GM23338 (cell line): ENCODE data around the gene CAMSAP1. TPM values are rescaled to one million over a fixed set of nuclear protein-coding genes. Genes with fewer than 3 reads are reported as not detected.

Experiments
- ATAC-seq: fragments of 200-7000 bp; cut with Tn5 transposase; 3 replicates; pipeline ENCODE4 v1.9.1; 2020
- DNase-seq: peaks from one replicate; pipeline ENCODE4 v3.0.0-alpha.2; 2015; ENCODE audit warnings: low spot score
- H2AFZ ChIP-seq: fragments of 200-600 bp; sonication (generic); 2 replicates; pipeline ENCODE4 v1.8.0; 2016; ENCODE audit warnings: antibody characterized with exemption, mild to moderate bottlenecking, moderate library complexity
- H3F3A ChIP-seq: fragments of 200-600 bp; sonication (generic); replicated peaks from 2 replicates; pipeline ENCODE4 v1.8.0; 2017; ENCODE audit warnings: antibody characterized with exemption, mixed run types, low read depth
- H3K27ac ChIP-seq: fragments of 200-600 bp; sonication (generic); 2 replicates; pipeline ENCODE4 v1.6.1; 2016; ENCODE audit warnings: low read depth
- H3K27me3 ChIP-seq: fragments of 200-600 bp; sonication (generic); 2 replicates; pipeline ENCODE4 v1.8.0; 2016; ENCODE audit warnings: mild to moderate bottlenecking, mixed run types, moderate library complexity; ENCODE audit not compliant: insufficient read depth
- H3K36me3 ChIP-seq: fragments of 200-600 bp; sonication (generic); 2 replicates; pipeline ENCODE4 v1.8.0; 2016; ENCODE audit warnings: mild to moderate bottlenecking; ENCODE audit not compliant: insufficient read depth
- H3K4me1 ChIP-seq: fragments of 200-600 bp; sonication (generic); 2 replicates; pipeline ENCODE4 v1.8.0; 2016; ENCODE audit warnings: mild to moderate bottlenecking, moderate library complexity; ENCODE audit not compliant: insufficient read depth
- H3K4me2 ChIP-seq: fragments of 200-600 bp; sonication (generic); 2 replicates; pipeline ENCODE4 v1.7.1; 2017; ENCODE audit warnings: mixed run types
- H3K4me3 ChIP-seq: fragments of 200-600 bp; sonication (generic); 2 replicates; pipeline ENCODE4 v1.6.1; 2016; ENCODE audit warnings: mixed run types
- H3K79me2 ChIP-seq: fragments of 200-600 bp; sonication (generic); replicated peaks from 2 replicates; pipeline ENCODE4 v1.8.0; 2017; ENCODE audit warnings: mild to moderate bottlenecking; ENCODE audit not compliant: insufficient read depth
- H3K9me2 ChIP-seq: fragments of 200-600 bp; sonication (generic); 2 replicates; pipeline ENCODE4 v1.8.0; 2017; ENCODE audit not compliant: insufficient read depth
- H4K20me1 ChIP-seq: fragments of 200-600 bp; sonication (generic); replicated peaks from 2 replicates; pipeline ENCODE4 v1.8.0; 2017; ENCODE audit warnings: mild to moderate bottlenecking; ENCODE audit not compliant: insufficient read depth
- H3K27ac Mint-ChIP-seq: 2 replicates; pipeline ENCODE4 v1.8.0; 2020; ENCODE audit warnings: inconsistent platforms, mild to moderate bottlenecking, moderate library complexity, mixed read lengths
- H3K27me3 Mint-ChIP-seq: 3 replicates; pipeline ENCODE4 v1.8.0; 2022; ENCODE audit warnings: low read depth, mild to moderate bottlenecking, moderate library complexity, mixed read lengths, inconsistent platforms; ENCODE audit not compliant: insufficient read depth, poor library complexity
- H3K36me3 Mint-ChIP-seq: 3 replicates; pipeline ENCODE4 v1.8.0; 2021; ENCODE audit warnings: low read depth, mild to moderate bottlenecking, inconsistent platforms, moderate library complexity, mixed read lengths
- H3K4me1 Mint-ChIP-seq: 3 replicates; pipeline ENCODE4 v1.8.0; 2020; ENCODE audit warnings: mild to moderate bottlenecking, inconsistent platforms, mixed read lengths
- H3K4me3 Mint-ChIP-seq: 3 replicates; pipeline ENCODE4 v1.8.0; 2021; ENCODE audit warnings: moderate library complexity, mild to moderate bottlenecking, inconsistent platforms, mixed read lengths
- H3K9me3 Mint-ChIP-seq: 3 replicates; pipeline ENCODE4 v1.8.0; 2020; ENCODE audit warnings: moderate library complexity, mild to moderate bottlenecking, inconsistent platforms, mixed read lengths
- ETS1 ChIP-seq: IDR thresholded peaks from 2 replicates; pipeline ENCODE4 v1.6.1; 2016; ENCODE audit warnings: antibody characterized with exemption
- EZH2 ChIP-seq: fragments of 200-600 bp; sonication (generic); IDR thresholded peaks from one replicate; pipeline ENCODE4 v1.8.0; 2017; ENCODE audit warnings: antibody characterized with exemption, mild to moderate bottlenecking, low read depth; ENCODE audit not compliant: unreplicated experiment
- EZH2phosphoT487 ChIP-seq: fragments of 200-600 bp; sonication (generic); IDR thresholded peaks from one replicate; pipeline ENCODE4 v1.8.1; 2018; ENCODE audit warnings: antibody characterized with exemption; ENCODE audit not compliant: unreplicated experiment
- JUNB ChIP-seq: IDR thresholded peaks from one replicate; pipeline ENCODE4 v1.6.1; 2016; ENCODE audit warnings: antibody characterized with exemption; ENCODE audit not compliant: unreplicated experiment
- NANOG ChIP-seq: IDR thresholded peaks from 2 replicates; pipeline ENCODE4 v1.6.1; 2016; ENCODE audit warnings: antibody characterized with exemption, borderline replicate concordance
- POLR2AphosphoS5 ChIP-seq: IDR thresholded peaks from 2 replicates; pipeline ENCODE4 v1.6.1; 2016; ENCODE audit warnings: antibody characterized with exemption, low read depth
- STAT1 ChIP-seq: IDR thresholded peaks from one replicate; pipeline ENCODE4 v1.6.1; 2016; ENCODE audit warnings: antibody characterized with exemption; ENCODE audit not compliant: unreplicated experiment
- ZNF114 ChIP-seq: fragments of 250-450 bp; sonication (Bioruptor Pico); IDR thresholded peaks from 2 replicates; pipeline ENCODE4 v1.5.0; 2020; ENCODE audit warnings: mild to moderate bottlenecking, moderate library complexity
- ZNF331 ChIP-seq: fragments of 250-450 bp; sonication (Bioruptor Pico); IDR thresholded peaks from 2 replicates; pipeline ENCODE4 v1.5.0; 2020; ENCODE audit warnings: low read depth, mild to moderate bottlenecking, moderate library complexity
- long read RNA-seq: library from polyadenylated mRNA; unstranded; transcript quantifications from one replicate; pipeline ENCODE4 v2.0.0, GENCODE V29; 2020; ENCODE audit not compliant: unreplicated experiment
- polyA plus RNA-seq: library from polyadenylated mRNA; unstranded; fragments of >200 nt; fragmentation: Nextera tagmentation; extraction: Ambion mirVana; gene quantifications from 2 replicates; pipeline ENCODE4 v1.2.1, GENCODE V29; 2016
- total RNA-seq: library from RNA; depleted of rRNA; stranded (reverse); fragments of >200 nt; shearing (Covaris generic); gene quantifications from 2 replicates; pipeline ENCODE4 v1.2.3, GENCODE V29; 2014; rRNA removed
- TF ChIP-seq, protein P1 (sequence below): IDR thresholded peaks from one replicate; pipeline ENCODE4 v1.6.1; 2018; ENCODE audit warnings: antibody characterized with exemption; ENCODE audit not compliant: unreplicated experiment
- TF ChIP-seq, protein P2 (sequence below), 2 experiments: fragments of 200-600 bp in 1 of 2; sonication (generic) in 1 of 2; conservative IDR thresholded peaks; 2 replicates each; pipeline versions ENCODE4 v1.5.1 to v1.6.1; 2016 to 2017; ENCODE audit warnings: antibody characterized with exemption in 2 of 2, low read depth in 2 of 2, mild to moderate bottlenecking in 2 of 2, moderate library complexity in 1 of 2

CAMSAP1 gene
- 57.6 and 75.4 TPM in 2 replicates for total RNA-seq
- polyA plus RNA-seq = 6.9 and 8.2 TPM in 2 replicates
- long read RNA-seq = 0 reads

DNA sequence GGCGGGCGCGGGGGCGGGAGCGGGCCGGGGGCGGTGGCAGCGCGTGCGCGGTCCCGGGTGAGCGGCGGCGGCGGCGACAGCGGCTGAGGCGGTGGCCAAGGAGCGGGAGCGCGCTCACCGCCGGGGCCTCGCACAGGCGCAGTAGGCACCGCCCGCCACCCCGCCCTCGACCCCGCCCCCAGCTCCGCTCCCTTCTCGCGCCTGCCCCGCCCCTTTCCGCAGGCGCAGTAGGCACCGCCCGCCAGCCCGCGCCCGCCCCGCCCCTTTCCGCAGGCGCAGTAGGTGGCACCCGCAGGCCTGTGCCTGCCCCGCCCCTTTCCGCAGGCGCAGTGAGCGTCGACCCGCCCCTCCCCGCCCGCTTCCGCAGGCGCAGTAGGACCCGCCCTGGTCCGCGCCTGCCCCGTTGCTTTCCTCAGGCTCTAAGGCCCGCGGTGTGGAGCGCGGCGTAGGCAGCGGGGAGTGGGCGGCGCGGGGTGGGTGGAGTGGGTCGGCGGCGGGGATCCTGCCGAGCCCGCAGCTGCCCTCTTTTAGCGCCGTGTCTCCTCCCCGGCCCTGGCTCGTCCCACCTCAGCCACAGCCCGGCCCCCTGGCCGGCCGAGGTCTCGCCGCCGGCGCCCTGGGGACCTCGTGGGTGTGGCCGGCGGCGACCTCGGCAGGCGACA lies at the start of gene CAMSAP1:
TSS of gene CAMSAP1 (minus strand) at position 116 of the 662 bp plus-strand sequence. CDS start 387 bp downstream, outside the sequence.
- ATAC-seq (peak; percentile 86), DNase-seq (peak; percentile 91)
- 0 out of 2 replicates have a peak, but pooled peaks cover 2% of the 10 kb centered on the region for H3F3A ChIP-seq
- TF ChIP-seq EZH2phosphoT487 (no peak), ZNF114 (no peak), POLR2AphosphoS5 (peak; percentile 88), JUNB (no peak)
- H3K4me3 Mint-ChIP-seq = peak within 1 kb of the TSS; percentile 91
- peak within 1 kb of the TSS; percentile 77 for H3K4me3 ChIP-seq
- peak within 1 kb of the TSS; percentile 88 for H3K4me2 ChIP-seq
- H2AFZ ChIP-seq = no peak within 1 kb of the TSS
- H3K4me1 ChIP-seq = peaks cover 39% of the 10 kb centered on the region
- peaks cover 9% of the 10 kb centered on the region; the same call in 1 of the 2 replicates for H3K27me3 ChIP-seq
- no peak within 1 kb of the TSS for H3K27ac ChIP-seq
- peaks cover 64% of the 10 kb centered on the region for H3K79me2 ChIP-seq
- H4K20me1 ChIP-seq = peaks cover 60% of the 10 kb centered on the region
- H3K9me3 Mint-ChIP-seq = peaks cover 30% of the 10 kb centered on the region
- peaks cover 60% of the 10 kb centered on the region for H3K36me3 Mint-ChIP-seq
- peaks cover 40% of the 10 kb centered on the region for H3K4me1 Mint-ChIP-seq
- peaks cover 6% of the 10 kb centered on the region; the same call in 1 of the 2 replicates for H3K36me3 ChIP-seq
- H3K27me3 Mint-ChIP-seq = peaks cover 10% of the 10 kb centered on the region
- no peaks in the 10 kb centered on the region for H3K9me2 ChIP-seq
- peak within 1 kb of the TSS; percentile 52; the same call in 1 of the 2 replicates for H3K27ac Mint-ChIP-seq

GRCh38 chr9:135956802-135957174 lies 49.4 kb upstream of the CAMSAP1 start:
- Histone ChIP-seq H4K20me1 (peaks cover 23% of the 10 kb centered on the region), H3K27ac (no peak overlapping the region), H3K79me2 (peaks cover 57% of the 10 kb centered on the region), H3K4me2 (no peak overlapping the region), H3K9me2 (no peaks in the 10 kb centered on the region), H3F3A (0 out of 2 replicates have a peak, but pooled peaks cover 9% of the 10 kb centered on the region), H3K27me3 (no peaks in the 10 kb centered on the region), H2AFZ (no peak overlapping the region), H3K4me3 (no peak overlapping the region), H3K4me1 (peaks cover 7% of the 10 kb centered on the region; the same call in 1 of the 2 replicates), H3K36me3 (peaks cover 13% of the 10 kb centered on the region)
- Mint-ChIP-seq H3K36me3 (peaks cover 21% of the 10 kb centered on the region), H3K4me1 (peaks cover 14% of the 10 kb centered on the region), H3K27ac (no peak overlapping the region), H3K4me3 (no peak overlapping the region), H3K27me3 (peaks cover 8% of the 10 kb centered on the region), H3K9me3 (no peaks in the 10 kb centered on the region)
- no peak for TF ChIP-seq ZNF331 (CRISPR knock-in tag)
- TF ChIP-seq, protein P1, sequence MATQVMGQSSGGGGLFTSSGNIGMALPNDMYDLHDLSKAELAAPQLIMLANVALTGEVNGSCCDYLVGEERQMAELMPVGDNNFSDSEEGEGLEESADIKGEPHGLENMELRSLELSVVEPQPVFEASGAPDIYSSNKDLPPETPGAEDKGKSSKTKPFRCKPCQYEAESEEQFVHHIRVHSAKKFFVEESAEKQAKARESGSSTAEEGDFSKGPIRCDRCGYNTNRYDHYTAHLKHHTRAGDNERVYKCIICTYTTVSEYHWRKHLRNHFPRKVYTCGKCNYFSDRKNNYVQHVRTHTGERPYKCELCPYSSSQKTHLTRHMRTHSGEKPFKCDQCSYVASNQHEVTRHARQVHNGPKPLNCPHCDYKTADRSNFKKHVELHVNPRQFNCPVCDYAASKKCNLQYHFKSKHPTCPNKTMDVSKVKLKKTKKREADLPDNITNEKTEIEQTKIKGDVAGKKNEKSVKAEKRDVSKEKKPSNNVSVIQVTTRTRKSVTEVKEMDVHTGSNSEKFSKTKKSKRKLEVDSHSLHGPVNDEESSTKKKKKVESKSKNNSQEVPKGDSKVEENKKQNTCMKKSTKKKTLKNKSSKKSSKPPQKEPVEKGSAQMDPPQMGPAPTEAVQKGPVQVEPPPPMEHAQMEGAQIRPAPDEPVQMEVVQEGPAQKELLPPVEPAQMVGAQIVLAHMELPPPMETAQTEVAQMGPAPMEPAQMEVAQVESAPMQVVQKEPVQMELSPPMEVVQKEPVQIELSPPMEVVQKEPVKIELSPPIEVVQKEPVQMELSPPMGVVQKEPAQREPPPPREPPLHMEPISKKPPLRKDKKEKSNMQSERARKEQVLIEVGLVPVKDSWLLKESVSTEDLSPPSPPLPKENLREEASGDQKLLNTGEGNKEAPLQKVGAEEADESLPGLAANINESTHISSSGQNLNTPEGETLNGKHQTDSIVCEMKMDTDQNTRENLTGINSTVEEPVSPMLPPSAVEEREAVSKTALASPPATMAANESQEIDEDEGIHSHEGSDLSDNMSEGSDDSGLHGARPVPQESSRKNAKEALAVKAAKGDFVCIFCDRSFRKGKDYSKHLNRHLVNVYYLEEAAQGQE = no peak
- no peak for TF ChIP-seq NANOG
- TF ChIP-seq STAT1 = no peak
- no peak for TF ChIP-seq EZH2phosphoT487
- TF ChIP-seq POLR2AphosphoS5 = no peak
- TF ChIP-seq ETS1 = no peak
- TF ChIP-seq EZH2 = no peak
- TF ChIP-seq, protein P2, sequence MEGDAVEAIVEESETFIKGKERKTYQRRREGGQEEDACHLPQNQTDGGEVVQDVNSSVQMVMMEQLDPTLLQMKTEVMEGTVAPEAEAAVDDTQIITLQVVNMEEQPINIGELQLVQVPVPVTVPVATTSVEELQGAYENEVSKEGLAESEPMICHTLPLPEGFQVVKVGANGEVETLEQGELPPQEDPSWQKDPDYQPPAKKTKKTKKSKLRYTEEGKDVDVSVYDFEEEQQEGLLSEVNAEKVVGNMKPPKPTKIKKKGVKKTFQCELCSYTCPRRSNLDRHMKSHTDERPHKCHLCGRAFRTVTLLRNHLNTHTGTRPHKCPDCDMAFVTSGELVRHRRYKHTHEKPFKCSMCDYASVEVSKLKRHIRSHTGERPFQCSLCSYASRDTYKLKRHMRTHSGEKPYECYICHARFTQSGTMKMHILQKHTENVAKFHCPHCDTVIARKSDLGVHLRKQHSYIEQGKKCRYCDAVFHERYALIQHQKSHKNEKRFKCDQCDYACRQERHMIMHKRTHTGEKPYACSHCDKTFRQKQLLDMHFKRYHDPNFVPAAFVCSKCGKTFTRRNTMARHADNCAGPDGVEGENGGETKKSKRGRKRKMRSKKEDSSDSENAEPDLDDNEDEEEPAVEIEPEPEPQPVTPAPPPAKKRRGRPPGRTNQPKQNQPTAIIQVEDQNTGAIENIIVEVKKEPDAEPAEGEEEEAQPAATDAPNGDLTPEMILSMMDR (conservative IDR thresholded peaks at IDR 0.05; ENCODE audit: low read depth in 2 of 2) = no peak
- no peak for TF ChIP-seq JUNB
- ATAC-seq (no peak), DNase-seq (no peak)
